ENCODE data around the gene TTLL8. TPM values are rescaled to one million over a fixed set of nuclear protein-coding genes. Genes with fewer than 3 reads are reported as not detected.

TTLL8 gene
- total RNA-seq, 1 experiment from 2014 or later: not detected

DNA sequence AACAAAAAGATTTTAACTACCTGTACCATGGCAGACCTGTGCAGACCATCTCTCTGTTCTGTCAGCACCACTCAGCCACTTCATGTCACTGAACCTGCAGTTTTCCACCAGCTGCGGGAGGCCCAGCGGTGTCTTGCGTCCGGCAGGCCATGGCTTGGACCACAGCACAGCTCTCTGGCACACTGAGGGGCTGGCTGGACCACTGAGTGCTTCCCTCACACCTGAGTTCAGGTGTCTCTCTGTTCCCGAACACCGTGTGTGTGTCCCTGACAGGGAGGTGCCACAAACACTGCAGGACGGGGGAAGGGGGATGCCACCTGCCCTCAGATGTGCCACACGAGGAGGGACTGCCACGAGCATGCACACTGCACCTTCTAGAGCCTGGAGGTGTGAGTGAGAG lies 49.4 kb upstream of the TTLL8 start:
- POLR2A ChIA-PET: no interaction called here

More for the DNA sequence above, 49.4 kb upstream of the TTLL8 start:
- Histone ChIP-seq H3K4me1 (ENCODE audit: control insufficient read depth in 1 of 2, insufficient read depth in 2 of 2, low read length in 2 of 2) (peaks cover 0 to 9% of the 10 kb centered on the region in 2 experiments; a peak in 1 of 4 replicates), H3K9me2 (ENCODE audit: insufficient read depth) (no peaks in the 10 kb centered on the region), H3K9ac (ENCODE audit: low read length) (no peak overlapping the region), H3K4me2 (ENCODE audit: low read length) (no peak overlapping the region), H2AFZ (ENCODE audit: low read depth, low read length, poor library complexity, severe bottlenecking) (no peak overlapping the region), H3K27me3 (ENCODE audit: insufficient read depth, low read length) (no peaks in the 10 kb centered on the region), H3K79me2 (ENCODE audit: insufficient read depth, low read length) (no peaks in the 10 kb centered on the region), H4K20me1 (ENCODE audit: insufficient read depth) (no peaks in the 10 kb centered on the region), H3K36me3 (ENCODE audit: control insufficient read depth in 1 of 2, insufficient read depth in 2 of 2, low read length in 2 of 2) (no peaks in the 10 kb centered on the region), H3K4me3 (replicated peaks in 1 of 2; ENCODE audit: low read depth in 1 of 2, low read length in 2 of 2) (no peak overlapping the region), H3K9me3 (ENCODE audit: control insufficient read depth in 1 of 2, insufficient read depth in 1 of 2, low read depth in 1 of 2, low read length in 2 of 2) (no peaks in the 10 kb centered on the region), H3K27ac (ENCODE audit: low read depth, low read length) (no peak overlapping the region)
- ChIA-PET RAD21 (ENCODE audit: low non-redundant PET in 1 of 2, low total read pairs in 2 of 2, uncharacterized antibody in 2 of 2, unreplicated experiment in 2 of 2) (no interaction called here), CTCF (no interaction called here)
- no TSS peak for BruUV-seq (replicated peaks)
- intact Hi-C loops (cut with micrococcal nuclease): no loop called here
- ATAC-seq (no peak), DNase-seq (ENCODE audit: low read depth, low spot score) (no peak)
- TF ChIP-seq SP1 (IDR thresholded peaks at IDR 0.05; ENCODE audit: low read depth) (no peak), SIN3A (IDR thresholded peaks at IDR 0.05; ENCODE audit: low read depth) (no peak), JUND (IDR thresholded peaks at IDR 0.05) (no peak), SRF (IDR thresholded peaks at IDR 0.05; ENCODE audit: low read depth) (no peak), ZNF274 (IDR thresholded peaks at IDR 0.05; ENCODE audit: low read depth, low read length) (no peak), FOSL1 (IDR thresholded peaks at IDR 0.05; ENCODE audit: low read depth) (no peak), RAD21 (IDR thresholded peaks at IDR 0.05; ENCODE audit: low read depth) (no peak), CBX3 (IDR thresholded peaks at IDR 0.05; ENCODE audit: low read depth) (no peak), POLR2AphosphoS5 (IDR thresholded peaks at IDR 0.05; ENCODE audit: low read depth, low read length) (no peak), TCF7L2 (IDR thresholded peaks at IDR 0.05; ENCODE audit: borderline replicate concordance, extremely low read depth, insufficient read depth, insufficient read length) (no peak), CEBPB (IDR thresholded peaks at IDR 0.05; ENCODE audit: low read depth) (no peak)
- TF ChIP-seq, protein P1, sequence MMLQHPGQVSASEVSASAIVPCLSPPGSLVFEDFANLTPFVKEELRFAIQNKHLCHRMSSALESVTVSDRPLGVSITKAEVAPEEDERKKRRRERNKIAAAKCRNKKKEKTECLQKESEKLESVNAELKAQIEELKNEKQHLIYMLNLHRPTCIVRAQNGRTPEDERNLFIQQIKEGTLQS (IDR thresholded peaks at IDR 0.05): no peak
- TF ChIP-seq, protein P2, sequence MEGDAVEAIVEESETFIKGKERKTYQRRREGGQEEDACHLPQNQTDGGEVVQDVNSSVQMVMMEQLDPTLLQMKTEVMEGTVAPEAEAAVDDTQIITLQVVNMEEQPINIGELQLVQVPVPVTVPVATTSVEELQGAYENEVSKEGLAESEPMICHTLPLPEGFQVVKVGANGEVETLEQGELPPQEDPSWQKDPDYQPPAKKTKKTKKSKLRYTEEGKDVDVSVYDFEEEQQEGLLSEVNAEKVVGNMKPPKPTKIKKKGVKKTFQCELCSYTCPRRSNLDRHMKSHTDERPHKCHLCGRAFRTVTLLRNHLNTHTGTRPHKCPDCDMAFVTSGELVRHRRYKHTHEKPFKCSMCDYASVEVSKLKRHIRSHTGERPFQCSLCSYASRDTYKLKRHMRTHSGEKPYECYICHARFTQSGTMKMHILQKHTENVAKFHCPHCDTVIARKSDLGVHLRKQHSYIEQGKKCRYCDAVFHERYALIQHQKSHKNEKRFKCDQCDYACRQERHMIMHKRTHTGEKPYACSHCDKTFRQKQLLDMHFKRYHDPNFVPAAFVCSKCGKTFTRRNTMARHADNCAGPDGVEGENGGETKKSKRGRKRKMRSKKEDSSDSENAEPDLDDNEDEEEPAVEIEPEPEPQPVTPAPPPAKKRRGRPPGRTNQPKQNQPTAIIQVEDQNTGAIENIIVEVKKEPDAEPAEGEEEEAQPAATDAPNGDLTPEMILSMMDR (IDR thresholded peaks at IDR 0.05 in 2 of 3, conservative IDR thresholded peaks at IDR 0.05 in 1 of 3; ENCODE audit: borderline replicate concordance in 1 of 3, insufficient read depth in 1 of 3, low read depth in 2 of 3, low read length in 2 of 3): no peak

Measured in HCT116 (cell line).